GM18868 (cell line): ENCODE data around the gene MRPL10.

Experiments used
- ATAC-seq: cut with Tn5 transposase; IDR thresholded peaks from one replicate; pipeline ENCODE4 v1.9.1; 2021; ENCODE audit warnings: mild to moderate bottlenecking, moderate library complexity; ENCODE audit not compliant: unreplicated experiment

Gene MRPL10

DNA sequence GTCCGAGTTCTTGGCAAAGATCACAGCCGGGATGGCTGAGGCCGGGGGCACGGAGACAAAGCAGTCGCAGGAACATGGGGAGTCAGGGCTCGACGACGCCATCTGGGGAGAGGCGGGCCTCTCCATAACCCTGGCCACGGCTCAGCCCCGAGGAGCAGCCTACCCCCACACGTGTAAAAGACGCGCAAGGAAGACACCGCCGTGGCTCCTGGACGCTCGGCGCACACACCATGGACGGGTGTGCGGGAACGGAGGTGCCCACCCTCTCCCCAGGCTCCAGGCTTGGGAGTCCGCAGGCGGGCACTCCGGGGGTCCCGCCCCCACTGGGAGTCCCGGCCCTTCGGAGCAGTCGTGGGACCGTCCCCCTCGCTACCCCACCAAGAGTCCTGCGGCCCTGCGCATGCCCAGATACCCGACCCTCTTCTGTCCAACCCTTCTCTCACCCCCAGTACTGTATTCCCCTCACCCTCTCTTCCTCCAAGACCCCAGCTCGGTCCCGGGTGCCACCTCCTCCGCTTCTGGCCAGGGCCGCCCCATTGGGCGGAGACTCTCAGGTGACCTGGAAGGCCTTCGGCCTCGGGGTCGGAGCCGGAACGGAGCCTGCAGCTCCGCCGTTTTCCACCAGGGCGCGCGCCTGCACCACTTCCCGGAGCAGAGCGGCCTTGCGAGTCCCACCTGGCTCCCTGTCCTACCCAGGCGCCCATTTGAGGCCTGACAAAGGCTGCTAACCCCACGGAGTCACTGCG, 9.6 kb upstream of the MRPL10 start, which contains the start of gene SCRN2:
Gene SCRN2, minus strand, starts transcription at position 532 of the 746 bp plus-strand sequence. Its CDS starts 430 bp downstream, at position 102.
- ATAC-seq: peak; percentile 74

DNA sequence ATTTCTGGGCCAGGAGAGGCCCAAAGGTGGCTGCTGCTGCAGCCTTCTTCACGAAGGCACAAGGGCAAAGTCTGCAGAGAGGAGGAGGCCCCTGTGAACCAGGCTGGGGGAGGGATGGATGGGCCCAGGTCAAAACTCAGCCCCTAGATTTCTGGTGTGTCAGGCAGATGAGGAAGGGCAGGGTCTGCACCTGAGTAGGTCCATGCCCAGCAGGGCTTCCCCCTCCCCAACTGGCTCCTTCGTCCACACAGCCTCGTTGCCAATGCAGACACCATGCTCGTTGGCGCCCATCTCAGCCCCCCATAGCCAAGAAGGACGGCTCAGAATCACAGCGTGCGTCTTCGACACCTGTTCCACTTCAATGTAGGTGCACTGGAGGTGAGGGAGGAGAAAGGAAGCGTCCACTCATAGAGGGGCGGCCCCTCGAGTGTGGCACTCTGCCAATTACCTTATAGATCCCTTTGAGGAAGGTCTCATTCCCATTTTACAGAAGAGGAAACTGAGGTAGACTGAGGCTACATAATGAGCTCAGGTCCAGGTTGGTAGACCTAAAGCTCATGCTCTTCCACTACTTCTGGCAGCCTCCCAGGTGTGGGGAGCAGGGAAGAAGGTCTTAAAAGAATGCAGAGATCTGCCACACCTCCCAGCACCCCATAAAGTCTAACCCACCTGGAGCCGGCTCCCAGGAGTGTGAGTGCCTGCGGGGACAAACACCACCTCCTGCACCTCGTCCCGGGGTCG, 8.8 kb upstream of the MRPL10 start:
- ATAC-seq: no peak

DNA sequence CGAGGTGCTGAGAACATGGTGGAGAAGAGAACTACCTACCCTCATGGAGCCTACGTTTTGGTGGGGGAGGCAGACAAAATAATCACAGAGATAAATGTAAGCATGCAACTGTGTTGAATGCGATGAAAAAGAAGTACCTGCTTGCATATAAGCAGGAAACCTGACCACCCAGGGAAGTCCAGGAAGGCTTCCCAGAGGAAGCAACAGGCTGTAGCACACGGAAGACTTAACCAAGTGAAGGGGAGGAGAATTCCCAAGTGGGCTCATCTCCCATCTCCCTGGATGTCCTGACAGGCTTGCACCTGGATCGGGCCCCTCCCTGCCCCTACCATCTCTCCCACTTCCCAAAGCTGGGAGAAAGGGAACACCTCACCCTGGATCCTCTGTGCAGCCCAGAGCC, 7.7 kb upstream of the MRPL10 start:
- no peak for ATAC-seq

DNA sequence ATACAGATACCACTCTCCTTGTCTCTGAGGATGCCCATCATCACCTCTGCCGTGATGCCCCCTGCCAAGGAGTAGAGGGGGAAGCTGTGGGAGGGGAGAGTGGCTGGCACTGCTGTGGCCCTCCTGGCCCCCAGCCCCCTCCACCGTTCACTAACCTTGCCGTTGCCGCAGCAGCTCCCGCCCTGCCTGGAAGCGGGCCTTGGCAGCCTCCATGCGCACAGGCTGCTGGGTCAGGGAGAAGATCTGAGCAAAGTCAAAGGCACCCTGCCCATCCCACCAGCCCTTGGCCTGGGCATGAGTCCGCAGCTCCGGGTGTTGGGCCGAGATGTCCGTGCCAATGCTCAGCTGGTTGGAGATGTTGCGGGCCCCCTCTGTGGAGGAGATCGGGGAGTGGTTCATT, 7.3 kb upstream of the MRPL10 start:
- no peak for ATAC-seq

DNA sequence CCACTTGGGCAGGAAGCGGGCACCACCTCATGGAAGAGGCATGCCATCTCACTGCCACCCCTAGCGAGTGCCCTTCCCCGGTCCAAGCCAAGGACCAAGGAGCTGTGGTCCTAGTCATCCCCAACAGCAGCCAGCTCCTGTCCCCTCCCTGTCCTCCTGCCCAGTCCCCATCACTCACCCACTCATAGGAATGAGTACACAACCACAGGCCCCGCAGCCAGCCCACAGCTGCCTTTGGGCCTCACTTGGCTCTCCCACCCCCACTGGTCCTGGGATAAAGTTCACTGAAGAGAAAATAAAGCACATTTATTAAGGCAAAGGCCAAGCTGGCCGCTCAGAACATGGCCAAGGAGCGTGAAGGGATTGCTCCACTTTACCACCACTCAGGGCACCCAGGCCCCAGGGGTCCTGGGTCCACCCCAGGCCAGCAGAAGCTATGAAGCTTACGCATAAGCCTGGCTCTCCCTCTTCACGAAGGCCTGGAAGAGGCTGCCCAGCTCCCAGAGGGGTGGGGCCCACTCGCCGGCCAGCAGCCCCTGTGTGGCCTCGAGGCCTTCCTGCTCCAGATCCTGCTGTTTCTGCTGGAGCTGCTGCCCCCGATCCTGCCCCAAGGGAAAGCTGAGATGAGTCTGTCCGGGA, 6.2 kb upstream of the MRPL10 start:
- no peak for ATAC-seq

DNA sequence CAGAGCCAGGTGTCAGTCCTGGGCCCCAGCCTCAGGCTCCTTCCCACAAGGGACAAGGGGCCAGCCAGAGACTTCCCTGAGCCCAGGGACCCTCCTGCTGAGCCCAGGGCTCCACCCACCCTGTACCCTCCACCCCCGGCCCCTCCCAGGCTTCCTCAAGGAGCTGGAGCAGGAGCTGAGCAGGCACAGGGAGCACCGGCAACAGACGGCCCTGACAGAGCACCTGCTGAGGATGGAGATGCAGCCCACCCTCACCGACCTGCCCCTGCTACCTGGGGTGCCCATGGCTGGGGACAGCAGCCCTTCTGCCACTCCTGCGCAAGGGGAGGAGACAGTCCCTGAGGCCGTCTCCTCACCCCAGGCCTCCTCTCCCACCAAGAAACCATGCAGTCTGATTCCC, 5.3 kb upstream of the MRPL10 start:
- ATAC-seq: no peak

DNA sequence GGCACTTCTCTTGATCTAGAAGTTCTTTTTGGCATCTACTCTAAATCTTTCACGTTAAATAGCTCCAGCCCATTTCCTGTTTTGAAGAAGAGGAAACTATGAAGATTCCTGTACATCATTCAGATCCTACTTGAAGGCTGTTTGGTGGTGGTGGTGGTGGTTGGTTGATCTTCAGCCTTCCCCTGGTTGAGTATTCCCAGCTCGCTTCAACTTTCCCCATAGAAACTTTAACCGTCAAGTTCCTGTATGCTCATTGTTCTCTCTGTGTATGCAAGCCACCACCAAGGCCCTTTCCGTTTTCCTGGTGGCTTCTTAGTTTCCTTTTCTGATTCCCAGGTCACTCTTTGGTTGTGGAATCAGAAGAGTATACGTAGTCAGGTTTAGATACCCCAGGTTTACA, 3.4 kb upstream of the MRPL10 start:
- ATAC-seq: no peak

DNA sequence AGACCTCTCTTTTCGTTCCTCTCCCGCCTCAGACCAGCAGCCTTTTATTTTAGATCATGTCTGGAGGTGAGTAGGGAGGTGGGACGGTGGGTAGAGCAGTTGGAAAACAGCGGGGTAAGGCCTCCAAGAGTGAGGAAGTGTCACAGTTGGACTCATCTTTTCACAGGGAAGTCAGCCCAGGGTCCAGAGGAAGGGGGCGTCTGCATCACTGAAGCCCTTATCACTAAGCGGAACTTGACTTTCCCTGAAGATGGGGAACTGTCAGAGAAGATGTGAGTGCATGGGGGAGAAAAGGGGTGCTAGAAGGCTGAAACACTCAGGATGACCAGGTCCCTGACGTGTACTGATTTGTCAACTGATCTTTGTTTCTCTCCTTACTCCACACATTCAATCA, 590 bp upstream of the MRPL10 start:
- no peak for ATAC-seq

DNA sequence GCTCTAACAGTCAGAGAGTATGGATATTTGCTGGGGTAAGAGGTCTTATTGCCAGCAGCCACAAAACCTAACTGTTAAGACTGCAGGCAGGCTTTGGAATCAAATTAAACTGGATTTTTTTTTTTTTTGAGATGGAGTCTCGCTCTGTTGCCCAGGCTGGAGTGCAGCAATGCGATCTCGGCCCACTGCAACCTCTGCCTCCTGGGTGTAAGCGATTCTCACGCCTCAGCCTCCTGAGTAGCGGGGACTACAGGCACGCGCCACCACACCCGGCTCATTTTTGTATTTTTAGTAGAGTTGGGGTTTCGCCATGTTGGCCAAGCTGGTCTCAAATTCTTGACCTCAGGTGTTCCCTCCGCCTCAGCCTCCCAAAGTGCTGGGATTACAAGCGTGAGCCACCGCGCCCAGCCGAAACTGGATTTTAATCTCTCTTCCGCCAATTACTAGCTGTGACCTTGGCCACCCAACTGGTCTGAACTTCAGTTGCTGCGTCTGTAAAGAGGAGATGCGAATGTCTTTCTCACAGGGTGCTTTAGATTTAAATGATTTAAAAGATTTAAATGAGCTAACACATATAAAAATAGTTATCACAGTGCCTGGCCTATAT, 842 bp downstream of the MRPL10 start:
- no peak for ATAC-seq

DNA sequence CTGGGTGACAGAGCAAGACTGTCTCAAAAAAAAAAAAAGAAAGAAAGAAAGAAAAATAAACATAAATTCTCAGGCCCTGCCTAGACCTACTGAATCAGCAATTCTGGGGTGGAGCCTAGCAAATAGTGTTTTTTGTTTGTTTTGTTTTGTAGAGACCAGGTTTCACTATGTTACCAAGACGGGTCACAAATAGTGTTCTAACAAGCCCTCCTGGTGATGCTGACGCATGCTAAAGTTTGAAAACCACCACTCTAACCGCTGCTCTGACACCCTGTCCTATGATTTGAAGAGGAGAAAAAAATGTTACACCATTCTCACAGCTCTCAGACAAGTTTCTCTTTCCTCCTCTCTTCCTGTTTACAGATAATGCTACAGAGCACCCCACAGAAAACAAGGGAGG, 1.5 kb downstream of the MRPL10 start:
- ATAC-seq: no peak

DNA sequence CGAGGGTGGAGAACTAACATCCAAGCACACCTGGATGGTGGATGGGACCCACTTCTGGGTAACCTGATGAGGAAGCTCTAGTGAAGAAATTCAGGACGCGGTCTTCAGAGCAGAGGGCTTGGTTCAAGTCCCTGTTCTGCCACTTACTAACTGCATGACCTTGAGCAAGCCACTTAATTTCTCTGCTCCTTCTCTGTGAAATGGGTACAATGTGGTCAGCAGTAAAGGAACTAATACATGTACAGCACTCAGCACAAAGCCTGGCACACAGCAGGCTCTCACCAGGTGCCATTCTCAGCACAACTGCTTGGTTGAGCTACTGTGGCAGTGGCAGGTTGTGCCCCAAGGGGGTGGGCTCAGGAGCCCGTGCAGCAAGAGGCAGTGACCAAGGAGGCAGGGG, 7.8 kb downstream of the MRPL10 start:
- ATAC-seq: no peak

DNA sequence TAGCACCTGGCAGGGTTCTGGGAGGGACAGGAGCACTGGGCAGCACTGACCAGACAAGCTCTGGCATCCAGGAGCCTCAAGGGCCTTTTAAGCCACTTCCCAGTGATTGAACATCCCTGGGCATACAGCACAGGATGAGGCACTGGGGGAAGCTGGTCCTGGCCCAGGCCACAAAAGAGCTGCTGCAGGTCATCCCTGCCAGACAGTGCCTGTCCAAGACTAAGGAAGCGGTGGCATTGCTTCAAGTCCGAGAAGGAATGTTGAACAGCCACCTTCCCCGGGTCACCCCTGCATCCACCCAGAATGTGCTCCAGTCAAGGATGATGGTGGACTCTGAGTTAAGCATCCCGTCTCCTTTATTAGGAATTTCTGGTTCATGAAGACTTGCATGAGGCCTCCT, 8.6 kb downstream of the MRPL10 start:
- no peak for ATAC-seq

DNA sequence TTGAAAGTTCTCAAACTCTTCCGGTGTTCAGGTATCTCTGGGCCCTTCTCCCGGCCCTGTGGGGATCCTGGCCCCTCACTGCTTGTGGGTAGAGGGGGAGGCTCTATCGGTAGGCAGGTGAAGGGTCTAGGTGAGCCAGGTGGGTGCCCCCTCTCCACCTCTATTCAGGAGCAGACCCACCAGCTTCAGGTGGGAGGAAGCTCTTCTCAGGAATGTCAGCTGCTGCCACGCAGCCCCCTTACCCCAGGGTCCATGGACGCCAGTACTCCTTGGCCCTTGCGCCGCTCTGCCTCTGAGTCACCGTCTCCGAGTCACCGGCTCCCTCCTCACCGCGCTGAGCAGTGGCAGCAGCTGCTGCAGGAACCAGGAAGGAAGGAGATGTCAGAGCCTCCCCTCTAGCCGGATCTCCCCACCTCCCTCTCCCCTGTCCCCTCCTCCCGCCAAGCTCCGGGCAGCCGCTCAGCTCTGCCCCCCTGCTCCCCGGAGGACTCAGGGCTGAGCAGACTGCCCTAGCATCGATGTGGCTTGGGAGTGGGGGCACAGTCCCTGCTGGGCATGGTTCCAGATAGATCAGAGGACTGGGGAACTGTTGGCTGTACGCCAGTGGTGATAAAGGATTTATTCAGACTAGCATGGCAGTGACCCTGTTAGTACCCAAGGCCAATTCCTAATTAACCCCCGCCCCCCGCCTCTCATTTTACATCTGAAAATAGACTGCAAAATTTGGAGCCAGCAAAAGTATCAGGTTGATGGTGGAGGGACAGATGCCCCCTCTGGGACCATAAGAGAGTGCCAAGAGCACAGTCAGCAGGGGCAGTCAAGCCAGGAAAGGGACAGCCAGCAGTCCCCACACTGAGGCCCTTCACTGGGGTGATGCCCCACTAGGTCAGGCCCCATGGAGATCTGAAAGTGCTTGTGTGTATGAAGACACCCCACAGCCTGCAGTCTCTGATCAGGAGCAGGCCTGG, 9.6 kb downstream of the MRPL10 start, which contains the start of gene OSBPL7:
Gene OSBPL7, minus strand, starts transcription at position 371 of the 968 bp plus-strand sequence. CDS start 1,516 bp downstream, outside the sequence.
- peak; percentile 90 for ATAC-seq

DNA sequence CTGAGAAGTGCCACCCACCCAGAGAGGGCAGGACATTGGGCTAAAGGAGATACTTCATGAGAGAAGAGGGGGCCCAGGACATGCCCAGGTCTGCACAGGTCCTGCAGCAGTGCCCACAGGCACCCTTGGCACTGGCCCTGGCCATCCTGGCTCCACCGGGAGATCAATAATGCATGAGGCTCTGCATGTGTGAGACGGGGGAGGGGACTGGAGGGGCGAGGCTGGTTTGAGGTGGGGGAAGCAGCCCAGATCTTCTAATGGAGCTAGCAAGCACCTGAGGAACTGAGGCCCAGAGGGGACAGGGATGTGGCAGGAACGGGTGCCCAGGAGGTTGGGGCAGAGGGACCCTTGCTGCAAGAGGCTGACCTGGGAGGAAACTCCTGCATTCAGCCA, 10.3 kb downstream of the MRPL10 start:
- ATAC-seq: no peak

DNA sequence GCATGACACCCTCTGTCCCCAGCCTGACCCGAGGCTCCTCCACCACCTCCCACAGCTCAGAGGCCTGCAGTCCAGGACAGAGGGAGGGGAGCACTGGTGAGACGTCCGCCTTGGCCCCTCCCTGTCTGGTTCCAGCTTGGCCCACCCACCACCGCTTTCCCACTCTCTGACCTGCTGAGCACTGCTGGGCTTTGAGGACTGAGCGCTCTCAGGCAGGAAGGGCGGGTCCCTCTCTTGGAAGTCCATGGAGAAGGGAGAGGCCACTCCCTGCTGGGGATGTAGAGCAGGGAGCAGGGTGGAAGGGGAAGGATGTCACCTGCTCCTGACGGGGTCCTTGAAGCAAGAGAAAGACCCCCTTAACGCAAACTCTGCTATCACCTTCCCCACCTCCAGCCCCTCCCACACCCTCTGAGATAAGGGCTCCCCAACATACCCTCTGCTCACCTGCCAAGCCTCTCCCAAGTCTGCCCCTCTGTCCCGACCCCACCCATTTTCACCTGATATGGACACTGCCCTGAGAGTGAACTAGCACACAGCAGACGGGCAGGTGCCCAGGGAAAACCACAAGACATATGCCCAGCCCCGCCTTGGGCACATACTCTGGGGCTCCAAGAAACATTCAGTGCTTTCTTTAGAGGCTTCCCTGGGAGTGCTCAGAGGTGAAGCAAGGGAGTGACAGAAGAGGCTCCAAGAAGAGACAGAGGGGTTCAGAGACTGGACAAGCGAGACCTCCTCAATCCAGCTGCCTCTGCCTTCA, 11.1 kb downstream of the MRPL10 start:
- ATAC-seq: no peak

DNA sequence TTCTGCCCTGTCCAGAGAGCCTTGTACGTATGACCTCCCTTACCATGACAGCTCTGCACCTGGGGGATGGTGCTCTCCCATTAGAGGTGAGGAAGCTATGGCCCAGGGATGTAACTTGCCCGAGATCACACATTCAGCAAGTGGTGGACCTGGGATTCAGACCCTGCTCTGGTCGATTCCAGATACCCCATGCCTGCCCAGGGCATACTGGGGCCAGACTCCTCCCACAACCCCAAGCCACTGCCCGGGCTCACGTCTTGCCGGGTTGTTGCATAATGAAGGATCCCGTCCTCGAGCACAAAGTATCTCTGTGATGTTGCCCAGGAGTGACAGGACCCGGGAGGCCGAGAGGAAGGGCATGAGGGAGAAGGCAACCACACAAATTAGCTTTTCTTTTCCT, 11.9 kb downstream of the MRPL10 start:
- ATAC-seq: no peak

DNA sequence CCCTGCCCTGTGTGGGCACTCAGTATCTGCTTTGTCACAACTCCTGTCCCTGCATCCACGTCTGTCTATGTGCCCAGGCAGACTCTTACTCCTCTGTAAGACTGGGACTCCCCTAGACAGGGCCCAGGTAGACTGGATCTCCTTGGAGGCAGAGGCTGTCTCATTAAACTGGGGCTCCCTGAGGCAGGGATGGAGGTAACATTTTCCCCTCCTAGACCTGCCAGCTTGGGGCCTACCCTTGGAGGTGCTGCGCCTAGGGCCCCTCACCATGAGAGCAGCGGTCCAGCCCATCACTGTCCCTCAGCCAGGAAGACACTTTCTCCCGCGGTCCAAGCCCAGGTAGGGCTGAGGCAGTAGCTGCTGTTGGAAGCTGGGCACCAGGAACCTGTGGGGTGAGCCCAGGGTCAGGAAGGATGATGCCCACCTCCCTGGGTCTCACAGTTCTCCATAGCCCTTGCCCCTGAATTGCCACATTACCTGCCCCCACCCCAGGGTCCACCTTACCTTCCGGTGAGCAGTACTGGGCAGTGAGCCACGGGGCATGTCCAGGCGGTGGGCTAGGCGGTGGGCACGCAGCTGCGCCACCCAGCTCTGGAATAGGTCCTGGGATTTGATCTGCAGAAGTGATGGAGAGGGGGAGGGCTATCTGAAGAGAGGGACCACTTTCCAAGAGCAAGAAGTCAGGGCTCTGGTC, 13.2 kb downstream of the MRPL10 start:
- ATAC-seq: no peak

DNA sequence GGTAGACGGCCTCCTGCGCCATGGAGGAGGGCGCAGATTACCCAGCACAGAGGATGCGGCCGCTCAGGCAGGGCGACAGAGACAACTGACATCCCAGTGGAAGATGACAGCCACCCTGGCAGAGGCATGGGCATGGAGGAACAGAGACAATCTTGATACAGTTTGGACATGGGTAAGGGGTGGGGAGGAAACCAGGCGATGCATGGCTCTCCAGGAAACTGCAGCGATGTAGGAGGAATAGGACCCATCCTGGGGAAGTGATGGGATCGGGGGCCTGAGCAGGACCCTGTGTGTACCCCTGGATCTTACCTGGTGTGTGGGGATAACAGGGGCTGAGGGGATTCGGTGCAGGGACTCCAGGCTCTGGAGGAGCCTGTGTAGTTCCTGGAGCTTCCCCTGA, 14.4 kb downstream of the MRPL10 start:
- no peak for ATAC-seq
